GM12878 (cell line): ENCODE results near the gene CCNDBP1. TPM values are rescaled to one million over a fixed set of nuclear protein-coding genes. Genes with fewer than 3 reads are reported as not detected.

ENCODE experiments used
- ASH2L ChIP-seq: fragments of 300-600, 200-600 bp; sonication (generic); IDR thresholded peaks from 2 replicates; pipeline ENCODE4 v1.6.1; 2017; ENCODE audit warnings: low read depth, mild to moderate bottlenecking, borderline replicate concordance
- ATF7 ChIP-seq: fragments of 450-650 bp; IDR thresholded peaks from 2 replicates; pipeline ENCODE4 v1.6.1; 2016; ENCODE audit warnings: low read depth, mild to moderate bottlenecking
- BCL11A ChIP-seq: IDR thresholded peaks from 2 replicates; pipeline ENCODE4 v1.6.1; 2011; ENCODE audit warnings: low read depth, low read length
- BRCA1 ChIP-seq: IDR thresholded peaks from 2 replicates; pipeline ENCODE4 v1.6.1; 2011; ENCODE audit warnings: low read depth, low read length, improper control_type of control experiment
- CBX3 ChIP-seq: fragments of 200-600 bp; sonication (generic); IDR thresholded peaks from 2 replicates; pipeline ENCODE4 v1.6.1; 2016; ENCODE audit warnings: low read depth, borderline replicate concordance
- CBX5 ChIP-seq: sonication (generic); IDR thresholded peaks from 2 replicates; pipeline ENCODE4 v1.6.1; 2016; ENCODE audit warnings: low read depth, moderate library complexity, mild to moderate bottlenecking, inconsistent platforms
- CREB1 ChIP-seq: IDR thresholded peaks from 2 replicates; pipeline ENCODE4 v1.6.1; 2012; ENCODE audit warnings: low read depth, mild to moderate bottlenecking, inconsistent platforms
- HCFC1 ChIP-seq: fragments of 150-350 bp; IDR thresholded peaks from 2 replicates; pipeline ENCODE4 v1.6.1; 2014; ENCODE audit warnings: low read length
- JUND ChIP-seq: IDR thresholded peaks from 2 replicates; pipeline ENCODE4 v1.6.1; 2012; ENCODE audit warnings: low read depth, mild to moderate bottlenecking, low read length, improper control_type of control experiment, moderate library complexity
- KAT2A ChIP-seq: conservative IDR thresholded peaks from 2 replicates; pipeline ENCODE4 v1.6.1; 2011; ENCODE audit warnings: low read depth, low read length; ENCODE audit not compliant: control insufficient read depth
- MEF2A ChIP-seq: IDR thresholded peaks from 2 replicates; pipeline ENCODE4 v1.6.1; 2011; ENCODE audit warnings: low read depth, mild to moderate bottlenecking, low read length, moderate library complexity; ENCODE audit not compliant: insufficient read depth
- MTA2 ChIP-seq: fragments of 450-650 bp; IDR thresholded peaks from 2 replicates; pipeline ENCODE4 v1.6.1; 2016; ENCODE audit warnings: low read depth, mild to moderate bottlenecking, moderate library complexity
- MYB ChIP-seq: fragments of 150-350 bp; IDR thresholded peaks from 2 replicates; pipeline ENCODE4 v1.6.1; 2014; ENCODE audit warnings: mild to moderate bottlenecking, low read depth, low read length, borderline replicate concordance
- NFXL1 ChIP-seq: fragments of 450-650 bp; IDR thresholded peaks from 2 replicates; pipeline ENCODE4 v1.6.1; 2017; ENCODE audit warnings: antibody characterized with exemption, mild to moderate bottlenecking, borderline replicate concordance
- NFYB ChIP-seq: IDR thresholded peaks from 2 replicates; pipeline ENCODE4 v1.6.1; 2011; ENCODE audit warnings: low read depth, mild to moderate bottlenecking, low read length, improper control_type of control experiment, moderate library complexity; ENCODE audit not compliant: insufficient read depth
- PAX8 ChIP-seq: fragments of 450-650 bp; IDR thresholded peaks from 2 replicates; pipeline ENCODE4 v1.6.1; 2017; ENCODE audit warnings: mild to moderate bottlenecking, moderate library complexity
- PML ChIP-seq: IDR thresholded peaks from 2 replicates; pipeline ENCODE4 v1.6.1; 2012; ENCODE audit warnings: low read length, inconsistent platforms
- POLR2AphosphoS2 ChIP-seq: IDR thresholded peaks from 2 replicates; pipeline ENCODE4 v1.6.1; 2011; ENCODE audit warnings: low read depth, mild to moderate bottlenecking, low read length, improper control_type of control experiment, moderate library complexity
- RBBP5 ChIP-seq: fragments of 200-600 bp; sonication (generic); conservative IDR thresholded peaks from 2 replicates; pipeline ENCODE4 v1.6.1; 2016
- SMAD5 ChIP-seq: IDR thresholded peaks from 2 replicates; pipeline ENCODE4 v1.6.1; 2016; ENCODE audit warnings: antibody characterized with exemption, low read depth
- SPI1 ChIP-seq: IDR thresholded peaks from 2 replicates; pipeline ENCODE4 v1.6.1; 2011; ENCODE audit warnings: low read depth, mild to moderate bottlenecking, low read length, moderate library complexity, borderline replicate concordance; ENCODE audit not compliant: insufficient read depth
- SRF ChIP-seq, 2 experiments: IDR thresholded peaks; 2 replicates each; pipeline ENCODE4 v1.6.1; 2011; ENCODE audit warnings: low read depth in 2 of 2, low read length in 2 of 2, mild to moderate bottlenecking in 1 of 2, moderate library complexity in 1 of 2
- TARDBP ChIP-seq: IDR thresholded peaks from 2 replicates; pipeline ENCODE4 v1.6.1; 2016; ENCODE audit warnings: borderline replicate concordance
- TCF7 ChIP-seq: IDR thresholded peaks from 2 replicates; pipeline ENCODE4 v1.6.1; 2014; ENCODE audit warnings: antibody characterized with exemption, borderline replicate concordance
- YY1 ChIP-seq: IDR thresholded peaks from 2 replicates; pipeline ENCODE4 v1.6.1; 2011; ENCODE audit warnings: low read depth, mild to moderate bottlenecking, low read length
- ZSCAN29 ChIP-seq: fragments of 450-650 bp; IDR thresholded peaks from 2 replicates; pipeline ENCODE4 v1.6.1; 2017; ENCODE audit warnings: mild to moderate bottlenecking, moderate library complexity
- polyA plus RNA-seq, 11 experiments: library from polyadenylated mRNA; depleted of rRNA in 4 of 11; unstranded in 6 of 11; stranded (reverse) in 5 of 11; fragments of >200 nt; fragmentation: Nextera tagmentation in 4 of 11; fragmentation: Illumina TruSeq in 1 of 11; extraction: Ambion mirVana in 4 of 11; extraction: Trizol in 1 of 11; gene quantifications; 1 replicate in 1 of 11; 2 replicates in 10 of 11; pipeline versions ENCODE4 v1.2.1 to v1.2.3, GENCODE V29; 2011 to 2016; ENCODE audit warnings: inconsistent platforms in 2 of 11, missing spikeins in 2 of 11, low read depth in 1 of 11
- total RNA-seq, 4 experiments: library from RNA; depleted of rRNA in 3 of 4; stranded (reverse); fragments of >200 nt in 3 of 4; fragmentation: Illumina TruSeq in 1 of 4; extraction: Trizol in 1 of 4; gene quantifications; 2 replicates each; pipeline versions ENCODE4 v1.2.1 to v1.2.3, GENCODE V29; 2013 to 2021
- TF ChIP-seq, protein P1 (sequence below): IDR thresholded peaks from 2 replicates; pipeline ENCODE4 v1.6.1; 2011; ENCODE audit warnings: low read depth, mild to moderate bottlenecking, low read length, moderate library complexity, borderline replicate concordance; ENCODE audit errors: extremely low read depth
- TF ChIP-seq, protein P2 (sequence below): fragments of 450-650 bp; IDR thresholded peaks from 2 replicates; pipeline ENCODE4 v1.6.1; 2017; ENCODE audit warnings: low read depth, mild to moderate bottlenecking, moderate library complexity
- TF ChIP-seq, protein P3 (sequence below): fragments of 150-350 bp; IDR thresholded peaks from 2 replicates; pipeline ENCODE4 v1.6.1; 2014; ENCODE audit warnings: mild to moderate bottlenecking, low read depth, low read length

The CCNDBP1 gene
- total and polyA plus RNA-seq, 10 of the 15 experiments (the other 5 are each of a cell fraction or from before 2014, with no cell fraction given), result 30.1 to 86.7 (median 42.2) TPM

DNA sequence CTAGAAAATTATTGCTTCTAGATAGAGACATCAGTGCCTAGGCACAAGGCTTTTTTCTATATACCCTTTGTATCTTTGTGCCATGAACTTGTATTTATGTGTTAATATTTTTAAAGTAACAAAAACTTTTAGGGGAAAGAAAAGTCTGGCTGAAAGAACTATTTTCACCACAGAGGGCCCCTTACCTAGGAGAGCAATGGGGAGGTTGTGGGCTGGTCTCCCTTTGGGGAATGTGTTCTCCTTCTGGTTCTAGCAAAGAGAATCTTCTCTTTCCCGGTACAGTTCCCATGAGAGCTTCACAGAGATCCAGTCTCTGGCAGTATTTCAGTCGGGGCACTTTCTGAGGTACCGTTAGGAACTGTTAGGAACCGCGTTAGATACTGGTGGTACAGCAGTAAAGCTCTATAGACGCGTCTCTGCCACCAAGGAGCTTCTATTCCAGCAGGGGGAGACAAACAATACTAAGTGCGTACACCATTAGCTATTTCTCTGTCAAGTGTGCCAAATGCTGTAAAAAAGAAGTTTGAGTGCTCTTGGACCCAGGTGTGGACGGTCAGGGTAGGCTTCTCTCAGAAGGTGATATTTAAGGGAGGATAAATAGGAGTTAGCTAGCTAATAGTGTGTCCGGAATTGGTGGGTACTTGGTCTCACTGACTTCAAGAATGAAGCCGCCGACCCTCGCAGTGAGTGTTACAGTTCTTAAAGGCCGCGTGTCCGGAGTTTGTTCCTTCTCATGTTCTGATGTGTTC, 40.2 kb downstream of the CCNDBP1 start (continued):
- TF ChIP-seq ASH2L, result no peak
- no peak for TF ChIP-seq TCF7
- TF ChIP-seq JUND, result no peak
- TF ChIP-seq PAX8, result no peak
- TF ChIP-seq, protein P1, sequence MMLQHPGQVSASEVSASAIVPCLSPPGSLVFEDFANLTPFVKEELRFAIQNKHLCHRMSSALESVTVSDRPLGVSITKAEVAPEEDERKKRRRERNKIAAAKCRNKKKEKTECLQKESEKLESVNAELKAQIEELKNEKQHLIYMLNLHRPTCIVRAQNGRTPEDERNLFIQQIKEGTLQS, result no peak
- no peak for TF ChIP-seq MTA2
- TF ChIP-seq RBBP5, result no peak
- TF ChIP-seq, protein P2, sequence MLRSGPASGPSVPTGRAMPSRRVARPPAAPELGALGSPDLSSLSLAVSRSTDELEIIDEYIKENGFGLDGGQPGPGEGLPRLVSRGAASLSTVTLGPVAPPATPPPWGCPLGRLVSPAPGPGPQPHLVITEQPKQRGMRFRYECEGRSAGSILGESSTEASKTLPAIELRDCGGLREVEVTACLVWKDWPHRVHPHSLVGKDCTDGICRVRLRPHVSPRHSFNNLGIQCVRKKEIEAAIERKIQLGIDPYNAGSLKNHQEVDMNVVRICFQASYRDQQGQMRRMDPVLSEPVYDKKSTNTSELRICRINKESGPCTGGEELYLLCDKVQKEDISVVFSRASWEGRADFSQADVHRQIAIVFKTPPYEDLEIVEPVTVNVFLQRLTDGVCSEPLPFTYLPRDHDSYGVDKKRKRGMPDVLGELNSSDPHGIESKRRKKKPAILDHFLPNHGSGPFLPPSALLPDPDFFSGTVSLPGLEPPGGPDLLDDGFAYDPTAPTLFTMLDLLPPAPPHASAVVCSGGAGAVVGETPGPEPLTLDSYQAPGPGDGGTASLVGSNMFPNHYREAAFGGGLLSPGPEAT, result no peak
- 0 out of 2 replicates have a peak, but pooled peaks have one; percentile 33 for TF ChIP-seq ZSCAN29
- no peak for TF ChIP-seq CREB1
- TF ChIP-seq, protein P3, sequence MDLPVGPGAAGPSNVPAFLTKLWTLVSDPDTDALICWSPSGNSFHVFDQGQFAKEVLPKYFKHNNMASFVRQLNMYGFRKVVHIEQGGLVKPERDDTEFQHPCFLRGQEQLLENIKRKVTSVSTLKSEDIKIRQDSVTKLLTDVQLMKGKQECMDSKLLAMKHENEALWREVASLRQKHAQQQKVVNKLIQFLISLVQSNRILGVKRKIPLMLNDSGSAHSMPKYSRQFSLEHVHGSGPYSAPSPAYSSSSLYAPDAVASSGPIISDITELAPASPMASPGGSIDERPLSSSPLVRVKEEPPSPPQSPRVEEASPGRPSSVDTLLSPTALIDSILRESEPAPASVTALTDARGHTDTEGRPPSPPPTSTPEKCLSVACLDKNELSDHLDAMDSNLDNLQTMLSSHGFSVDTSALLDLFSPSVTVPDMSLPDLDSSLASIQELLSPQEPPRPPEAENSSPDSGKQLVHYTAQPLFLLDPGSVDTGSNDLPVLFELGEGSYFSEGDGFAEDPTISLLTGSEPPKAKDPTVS, result no peak
- no peak for TF ChIP-seq CBX5
- no peak for TF ChIP-seq BRCA1
- TF ChIP-seq SPI1, result no peak
- TF ChIP-seq KAT2A, result no peak
- TF ChIP-seq SMAD5, result no peak
- no peak for TF ChIP-seq NFYB
- TF ChIP-seq BCL11A, result no peak
- no peak for TF ChIP-seq POLR2AphosphoS2
- TF ChIP-seq SRF (IDR thresholded peaks at IDR 0.05; ENCODE audit: low read depth in 2 of 2, low read length in 2 of 2), result no peak
- no peak for TF ChIP-seq MYB
- no peak for TF ChIP-seq PML
- no peak for TF ChIP-seq CBX3
- TF ChIP-seq HCFC1, result no peak
- no peak for TF ChIP-seq TARDBP
- no peak for TF ChIP-seq MEF2A
- no peak for TF ChIP-seq NFXL1
- TF ChIP-seq YY1, result peak; percentile 79
- TF ChIP-seq ATF7, result no peak
